Tibial nerve (tissue), 4 donors: Measurements from ENCODE around the gene CHD2.

ENCODE experiments used
- CTCF ChIP-seq, 5 experiments: fragments of 200-600 bp in 3 of 5; fragments of 450-650 bp in 2 of 5; sonication (generic) in 3 of 5; IDR thresholded peaks; one replicate each; pipeline ENCODE4 v1.5.1; 2016 to 2019; ENCODE audit warnings: antibody characterized with exemption in 5 of 5, mild to moderate bottlenecking in 3 of 5, moderate library complexity in 2 of 5
- EP300 ChIP-seq, 2 donors: sonication (generic); formaldehyde crosslinking; IDR thresholded peaks; one replicate each; pipeline ENCODE4 v1.6.1; 2017; ENCODE audit warnings: antibody characterized with exemption in 2 of 2, mild to moderate bottlenecking in 1 of 2
- POLR2A ChIP-seq, 2 donors: fragments of 450-650 bp; IDR thresholded peaks; one replicate each; pipeline ENCODE4 v1.6.1; 2017; ENCODE audit warnings: antibody characterized with exemption in 2 of 2, mild to moderate bottlenecking in 2 of 2, moderate library complexity in 2 of 2

GRCh38 chr15:92903631-92903965 is 3.5 kb downstream of the CHD2 start:
- TF ChIP-seq CTCF (IDR thresholded peaks at IDR 0.05) (no peak), POLR2A (IDR thresholded peaks at IDR 0.05) (no peak), EP300 (IDR thresholded peaks at IDR 0.05) (no peak)
